Epithelial cell of proximal tubule (primary cell): ENCODE data around the gene ADAM12. TPM values are rescaled to one million over a fixed set of nuclear protein-coding genes. Genes with fewer than 3 reads are reported as not detected.

Experiments
- DNase-seq: peaks from one replicate; pipeline ENCODE4 v3.0.0-alpha.2; 2011; ENCODE audit warnings: low read depth
- H3K4me3 ChIP-seq: 2 replicates; pipeline ENCODE4 v1.5.1; 2011; ENCODE audit warnings: low read depth, mild to moderate bottlenecking, low read length
- CTCF ChIP-seq: conservative IDR thresholded peaks from 2 replicates; pipeline ENCODE4 v1.5.1; 2012; ENCODE audit warnings: low read depth, mild to moderate bottlenecking, low read length
- total RNA-seq: library from RNA; depleted of rRNA; stranded (reverse); fragments of >200 nt; gene quantifications from 2 replicates; pipeline ENCODE4 v1.2.3, GENCODE V29; 2015

Gene ADAM12
- total RNA-seq, 1 donor from 2014 or later: 3.2 TPM

DNA sequence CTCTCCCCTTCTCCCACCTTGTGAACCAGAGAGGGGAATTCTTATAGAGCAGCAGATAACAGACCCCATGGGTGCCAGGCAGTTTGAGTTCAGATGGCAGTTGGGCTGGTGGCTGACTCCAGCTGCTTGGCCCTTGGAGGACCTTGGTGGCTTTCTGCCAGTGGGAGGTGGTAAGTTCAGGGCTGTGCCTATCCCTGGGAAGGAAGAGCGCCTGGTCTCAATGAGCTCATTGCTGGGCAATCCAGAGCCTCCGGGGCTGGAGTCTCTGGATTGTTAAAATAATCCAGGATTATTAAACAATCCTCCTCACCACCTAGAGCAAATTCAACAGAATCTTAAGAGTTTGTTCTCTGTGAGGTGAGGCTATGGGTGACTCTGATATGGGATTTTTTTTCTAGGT lies 386.7 kb downstream of the ADAM12 start:
- no peak overlapping the region for H3K4me3 ChIP-seq
- DNase-seq: no peak
- no peak for TF ChIP-seq CTCF

- no peak for TF ChIP-seq CTCF
- DNase-seq: no peak
- no peak overlapping the region for H3K4me3 ChIP-seq
Measured at GRCh38 chr10:125999694-126000093, 388.6 kb downstream of the ADAM12 start.

DNA sequence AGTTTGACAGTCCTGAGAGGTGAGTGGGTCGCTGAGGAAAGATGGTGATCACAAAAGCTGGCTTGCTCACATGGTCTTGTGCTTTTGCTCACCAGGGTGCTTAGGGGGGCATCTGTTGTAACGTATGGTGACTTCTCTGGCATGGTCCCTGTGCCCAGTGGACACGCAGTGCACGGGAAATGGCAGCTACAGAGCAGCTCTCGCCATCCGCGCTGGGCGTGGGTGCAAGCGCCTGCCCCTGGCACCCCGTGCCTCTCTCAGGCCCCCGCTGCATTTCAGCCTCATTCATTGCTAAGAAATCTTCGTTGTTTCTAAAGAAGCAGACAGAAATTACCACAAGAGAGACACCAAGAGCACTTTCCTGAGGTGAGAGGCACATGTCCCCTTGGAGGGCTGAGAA lies 390.7 kb downstream of the ADAM12 start:
- TF ChIP-seq CTCF: no peak
- DNase-seq: no peak
- no peak overlapping the region for H3K4me3 ChIP-seq

GRCh38 chr10:125995726-125996304 lies 392.5 kb downstream of the ADAM12 start:
- H3K4me3 ChIP-seq: no peak overlapping the region
- DNase-seq: no peak
- TF ChIP-seq CTCF: no peak

DNA sequence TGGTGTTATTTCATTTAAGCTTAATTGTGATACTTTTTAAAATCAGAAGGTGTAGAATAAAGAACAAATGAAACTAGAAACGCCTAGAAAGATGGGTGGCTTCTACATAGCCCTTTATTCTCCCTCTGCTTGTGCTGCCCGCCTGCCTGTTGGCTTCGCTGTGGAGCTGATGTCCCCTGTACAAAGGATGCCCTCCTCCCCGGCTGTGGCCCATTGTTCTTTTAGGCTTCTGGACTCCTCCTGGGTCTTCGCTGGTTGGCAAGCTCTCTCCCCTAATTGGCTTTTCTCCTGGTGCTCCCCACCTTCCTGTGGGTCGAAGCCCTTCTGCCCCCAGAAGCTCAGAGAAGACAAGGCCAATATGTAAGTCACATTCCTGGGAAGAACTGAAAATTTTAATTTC lies 393.7 kb downstream of the ADAM12 start:
- DNase-seq: no peak
- no peak overlapping the region for H3K4me3 ChIP-seq
- TF ChIP-seq CTCF: no peak

DNA sequence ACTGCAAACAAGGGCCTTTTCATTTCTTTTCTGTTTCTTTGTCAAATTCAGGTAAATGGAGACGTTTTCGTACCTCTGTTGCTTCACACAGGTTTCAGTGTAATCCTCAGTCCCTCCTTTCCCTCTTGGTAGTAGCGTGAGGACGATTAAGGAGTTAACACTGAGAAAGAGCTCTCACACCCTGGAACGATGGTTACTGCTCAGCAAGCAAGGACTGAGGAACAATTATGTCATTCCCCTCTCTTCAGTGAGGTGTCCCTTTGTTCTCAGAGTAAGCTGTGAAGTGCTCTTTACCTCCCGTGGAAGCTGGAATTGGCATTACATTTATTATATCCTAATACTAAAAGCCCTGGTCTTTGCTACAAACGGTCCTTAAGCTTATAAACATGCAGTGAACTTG lies 396.0 kb downstream of the ADAM12 start:
- DNase-seq: no peak
- H3K4me3 ChIP-seq: no peak overlapping the region
- no peak for TF ChIP-seq CTCF

- no peak for TF ChIP-seq CTCF
- no peak for DNase-seq
- no peak overlapping the region for H3K4me3 ChIP-seq
Measured at GRCh38 chr10:125991392-125991791, 396.9 kb downstream of the ADAM12 start.
